ENCODE results near the gene TBC1D5. TPM values are rescaled to one million over a fixed set of nuclear protein-coding genes. Genes with fewer than 3 reads are reported as not detected.
"Not testable (repeated sequence)": the region's sequence is repeated elsewhere in the genome, so short reads cannot be mapped to it uniquely, and the experiment has no call there.

The TBC1D5 gene
- polyA plus RNA-seq, 2 of the 4 experiments (the other 2 are of a cell fraction): 36.7 to 72.2 TPM

GRCh38 chr3:17648630-17649355, 93.6 kb downstream of the TBC1D5 start:
- H3K4me2 ChIP-seq; H3K4me3 ChIP-seq; POLR2A ChIA-PET; H3K9me3 ChIP-seq; H3K27ac ChIP-seq; ATAC-seq; FAIRE-seq; DNase-seq (ENCODE audit: low read depth in 1 of 2, low spot score in 1 of 2): not testable (repeated sequence)
- 94% methylated on average over 8 of the region's 8 CpGs for WGBS (ENCODE audit: missing lambda C conversion rate)
- TF ChIP-seq HDAC2 (IDR thresholded peaks at IDR 0.05) (0 out of 2 replicates have a peak, but pooled peaks have one; percentile 31), KDM1A (IDR thresholded peaks at IDR 0.05; ENCODE audit: low read depth) (0 out of 2 replicates have a peak, but pooled peaks have one; percentile 51)
- peaks cover 16% of the 10 kb centered on the region for H3K4me1 ChIP-seq
- CTCF ChIA-PET: interaction anchor here (0.7 kb wide), 1 partner anchor 57 kb away, joined by 3 read pairs; no protein-coding TSS in a partner anchor

GRCh38 chr3:17645074-17645698, 97.2 kb downstream of the TBC1D5 start:
- 60% methylated on average over 4 of the region's 4 CpGs for WGBS (ENCODE audit: missing lambda C conversion rate)
- no peak overlapping the region for H3K4me2 ChIP-seq
- ATAC-seq: peak; percentile 81 to 88
- FAIRE-seq: no peak
- CTCF ChIA-PET: interaction anchor here (0.6 to 2.2 kb wide), 29 partner anchors 9 to 216 kb away, joined by 3 to 32 read pairs (median 4); no protein-coding TSS in a partner anchor
- POLR2A ChIA-PET: interaction anchor here (1.4 kb wide), 1 partner anchor 98 kb away, joined by 7 read pairs; the partner anchor contains the start of gene TBC1D5
- DNase-seq (ENCODE audit: low read depth in 1 of 2, low spot score in 1 of 2): peak; percentile 31 to 71
- TF ChIP-seq SMC3 (IDR thresholded peaks at IDR 0.05): peak; percentile 69
- TF ChIP-seq RAD21 (conservative IDR thresholded peaks at IDR 0.05 in 1 of 2, IDR thresholded peaks at IDR 0.05 in 1 of 2): peak; percentile 57 to 58
- TF ChIP-seq RFX5 (IDR thresholded peaks at IDR 0.05): no peak
- TF ChIP-seq HOXB5 (CRISPR knock-in tag; IDR thresholded peaks at IDR 0.05): no peak
- no peak for TF ChIP-seq E2F6 (IDR thresholded peaks at IDR 0.05; ENCODE audit: borderline replicate concordance, low read depth)
- TF ChIP-seq CBX8 (IDR thresholded peaks at IDR 0.05): no peak
- no peak for TF ChIP-seq BHLHE40 (IDR thresholded peaks at IDR 0.05; ENCODE audit: low read depth, low read length)
- TF ChIP-seq CTCF (IDR thresholded peaks at IDR 0.05): peak; percentile 69
- no peak for TF ChIP-seq JUN (IDR thresholded peaks at IDR 0.05)
- TF ChIP-seq FOSB (CRISPR knock-in tag; IDR thresholded peaks at IDR 0.05): no peak
- TF ChIP-seq USF2 (IDR thresholded peaks at IDR 0.05): no peak
- TF ChIP-seq NFE2L2 (conservative IDR thresholded peaks at IDR 0.05; ENCODE audit: low read length): no peak
- no peak for TF ChIP-seq ZC3H11A (IDR thresholded peaks at IDR 0.05)
- no peak for TF ChIP-seq JUNB (IDR thresholded peaks at IDR 0.05)
- TF ChIP-seq KDM1A (IDR thresholded peaks at IDR 0.05; ENCODE audit: low read depth): no peak
- peak in 1 of 2 experiments; percentile 58; a peak in 1 of 4 replicates for TF ChIP-seq CEBPB (IDR thresholded peaks at IDR 0.05)
- no peaks in the 10 kb centered on the region for H3K9me3 ChIP-seq
- H3K4me3 ChIP-seq: no peak overlapping the region
- H3K4me1 ChIP-seq: peaks cover 36% of the 10 kb centered on the region
- H3K27ac ChIP-seq: peak overlapping the region in 1 of 2 experiments; percentile 27; a peak in 2 of 6 replicates

GRCh38 chr3:17643691-17644090, 98.7 kb downstream of the TBC1D5 start:
- no peaks in the 10 kb centered on the region for H3K9me3 ChIP-seq
- 66% methylated on average over 4 of the region's 4 CpGs for WGBS (ENCODE audit: missing lambda C conversion rate)
- FAIRE-seq: no peak
- ATAC-seq: no peak
- no peak overlapping the region for H3K4me3 ChIP-seq
- CTCF ChIA-PET: interaction anchor here (1.0 to 1.5 kb wide), 2 partner anchors 49 to 198 kb away, joined by 3 read pairs; no protein-coding TSS in a partner anchor
- POLR2A ChIA-PET: no interaction called here
- H3K4me1 ChIP-seq: peaks cover 41% of the 10 kb centered on the region
- no peak for DNase-seq (ENCODE audit: low read depth in 1 of 2, low spot score in 1 of 2)
- peak overlapping the region in 1 of 2 experiments; percentile 28; a peak in 3 of 6 replicates for H3K27ac ChIP-seq
- no peak overlapping the region for H3K4me2 ChIP-seq
- TF ChIP-seq CEBPB (IDR thresholded peaks at IDR 0.05) (no peak), FOSB (CRISPR knock-in tag; IDR thresholded peaks at IDR 0.05) (no peak), CTCF (IDR thresholded peaks at IDR 0.05) (no peak), SREBF2 (IDR thresholded peaks at IDR 0.05) (no peak), ATOH8 (CRISPR knock-in tag; IDR thresholded peaks at IDR 0.05; ENCODE audit: low read depth) (no peak), JUNB (IDR thresholded peaks at IDR 0.05) (no peak), RCOR1 (IDR thresholded peaks at IDR 0.05; ENCODE audit: low read depth, low read length) (no peak), FOXS1 (CRISPR knock-in tag; IDR thresholded peaks at IDR 0.05) (no peak), ZSCAN20 (CRISPR knock-in tag; IDR thresholded peaks at IDR 0.05) (no peak), HOXA7 (CRISPR knock-in tag; IDR thresholded peaks at IDR 0.05) (no peak), KDM5A (IDR thresholded peaks at IDR 0.05) (no peak), RARB (CRISPR knock-in tag; IDR thresholded peaks at IDR 0.05) (no peak), ZFP36 (IDR thresholded peaks at IDR 0.05; ENCODE audit: borderline replicate concordance, partially characterized antibody) (no peak)

All from A549 (cell line).